H9 (cell line): ENCODE data around the gene CDK17. TPM values are rescaled to one million over a fixed set of nuclear protein-coding genes. Genes with fewer than 3 reads are reported as not detected.

ENCODE experiments used
- DNase-seq: peaks from one replicate; pipeline ENCODE4 v3.0.0-alpha.2; 2017
- H2AFZ ChIP-seq: one replicate; pipeline ENCODE4 v1.6.1; 2013; ENCODE audit warnings: mild to moderate bottlenecking, low read length, control low read depth, moderate library complexity
- H2AK5ac ChIP-seq: 2 replicates; pipeline ENCODE4 v1.6.1; 2013; ENCODE audit warnings: low read length, control low read depth, mixed read lengths; ENCODE audit not compliant: insufficient read length
- H2BK120ac ChIP-seq: one replicate; pipeline ENCODE4 v1.6.1; 2013; ENCODE audit warnings: low read depth, mild to moderate bottlenecking, low read length, control low read depth, inconsistent platforms; ENCODE audit not compliant: poor library complexity, severe bottlenecking
- H2BK12ac ChIP-seq: 2 replicates; pipeline ENCODE4 v1.6.1; 2013; ENCODE audit warnings: low read length, control low read depth, mixed read lengths, low read depth; ENCODE audit not compliant: insufficient read length
- H2BK15ac ChIP-seq: 2 replicates; pipeline ENCODE4 v1.6.1; 2013; ENCODE audit warnings: low read depth, low read length, control low read depth
- H2BK20ac ChIP-seq: one replicate; pipeline ENCODE4 v1.6.1; 2013; ENCODE audit warnings: low read depth, mild to moderate bottlenecking, low read length, control low read depth, inconsistent platforms; ENCODE audit not compliant: poor library complexity, severe bottlenecking
- H2BK5ac ChIP-seq: 2 replicates; pipeline ENCODE4 v1.6.1; 2013; ENCODE audit warnings: low read length, control low read depth, mixed read lengths; ENCODE audit not compliant: insufficient read length
- H3K14ac ChIP-seq: 2 replicates; pipeline ENCODE4 v1.6.1; 2013; ENCODE audit warnings: low read length, control low read depth; ENCODE audit not compliant: insufficient read depth
- H3K18ac ChIP-seq: 2 replicates; pipeline ENCODE4 v1.6.1; 2013; ENCODE audit warnings: low read depth, mild to moderate bottlenecking, mixed read lengths, low read length, control low read depth; ENCODE audit not compliant: insufficient read length
- H3K23ac ChIP-seq: 2 replicates; pipeline ENCODE4 v1.6.1; 2013; ENCODE audit warnings: low read length, control low read depth, mixed read lengths, low read depth; ENCODE audit not compliant: insufficient read length
- H3K23me2 ChIP-seq: 2 replicates; pipeline ENCODE4 v1.6.1; 2013; ENCODE audit warnings: low read depth, mild to moderate bottlenecking, mixed read lengths, low read length, control low read depth; ENCODE audit not compliant: insufficient read length, poor library complexity, severe bottlenecking
- H3K27ac ChIP-seq: 2 replicates; pipeline ENCODE4 v1.5.1; 2013; ENCODE audit warnings: low read length, control low read depth, mixed read lengths, low read depth; ENCODE audit not compliant: insufficient read length
- H3K27me3 ChIP-seq: 2 replicates; pipeline ENCODE4 v1.6.1; 2013; ENCODE audit warnings: low read length, control low read depth, inconsistent platforms; ENCODE audit not compliant: insufficient read depth
- H3K4ac ChIP-seq: 2 replicates; pipeline ENCODE4 v1.6.1; 2013; ENCODE audit warnings: low read depth, mild to moderate bottlenecking, control low read depth, inconsistent platforms, low read length, moderate library complexity
- H3K4me1 ChIP-seq: 2 replicates; pipeline ENCODE4 v1.6.1; 2013; ENCODE audit warnings: low read length, control low read depth, inconsistent platforms; ENCODE audit not compliant: insufficient read depth
- H3K4me2 ChIP-seq: 2 replicates; pipeline ENCODE4 v1.6.1; 2013; ENCODE audit warnings: low read length, control low read depth, mixed read lengths; ENCODE audit not compliant: insufficient read length, insufficient read depth
- H3K56ac ChIP-seq: 2 replicates; pipeline ENCODE4 v1.6.1; 2013; ENCODE audit warnings: low read depth, mild to moderate bottlenecking, mixed read lengths, low read length, control low read depth; ENCODE audit not compliant: insufficient read length
- H3K79me1 ChIP-seq: 2 replicates; pipeline ENCODE4 v1.6.1; 2013; ENCODE audit warnings: low read depth, mild to moderate bottlenecking, moderate library complexity, low read length, control low read depth, inconsistent platforms; ENCODE audit not compliant: insufficient read depth, poor library complexity, severe bottlenecking
- H3K79me2 ChIP-seq: 2 replicates; pipeline ENCODE4 v1.6.1; 2013; ENCODE audit warnings: low read length, control low read depth, inconsistent platforms; ENCODE audit not compliant: insufficient read depth
- H3K9ac ChIP-seq: 2 replicates; pipeline ENCODE4 v1.6.1; 2013; ENCODE audit warnings: low read length, control low read depth, mixed read lengths; ENCODE audit not compliant: insufficient read length; ENCODE audit errors: extremely low read depth
- H3K9me3 ChIP-seq: one replicate; pipeline ENCODE4 v1.6.1; 2013; ENCODE audit warnings: low read depth, low read length, inconsistent platforms; ENCODE audit not compliant: control insufficient read depth
- H3T11ph ChIP-seq: one replicate; pipeline ENCODE4 v1.6.1; 2013; ENCODE audit warnings: mild to moderate bottlenecking, low read length, control low read depth, inconsistent platforms
- H4K20me1 ChIP-seq: one replicate; pipeline ENCODE4 v1.6.1; 2013; ENCODE audit not compliant: control insufficient read depth, insufficient read length, insufficient read depth
- H4K5ac ChIP-seq: 2 replicates; pipeline ENCODE4 v1.6.1; 2013; ENCODE audit warnings: low read depth, mild to moderate bottlenecking, mixed read lengths, low read length, control low read depth; ENCODE audit not compliant: insufficient read length
- H4K8ac ChIP-seq: replicated peaks from 2 replicates; pipeline ENCODE4 v1.6.1; 2013; ENCODE audit warnings: low read length, control low read depth, mixed read lengths, low read depth; ENCODE audit not compliant: insufficient read length
- H4K91ac ChIP-seq: 2 replicates; pipeline ENCODE4 v1.6.1; 2013; ENCODE audit warnings: low read depth, mild to moderate bottlenecking, moderate library complexity, mixed read lengths, low read length, control low read depth; ENCODE audit not compliant: insufficient read length
- H3K27ac Mint-ChIP-seq, 3 experiments: 2 replicates in 2 of 3; 3 replicates in 1 of 3; pipeline ENCODE4 v1.8.0; 2020 to 2021; ENCODE audit warnings: mixed read lengths in 3 of 3, mild to moderate bottlenecking in 1 of 3, moderate library complexity in 1 of 3
- H3K27me3 Mint-ChIP-seq: 2 replicates; pipeline ENCODE4 v1.8.0; 2021; ENCODE audit warnings: low read depth, mild to moderate bottlenecking, moderate library complexity, mixed read lengths
- H3K36me3 Mint-ChIP-seq, 3 experiments: 2 replicates in 2 of 3; 3 replicates in 1 of 3; pipeline ENCODE4 v1.8.0; 2020 to 2021; ENCODE audit warnings: low read depth in 3 of 3, mixed read lengths in 3 of 3; ENCODE audit not compliant: insufficient read depth in 1 of 3
- H3K4me1 Mint-ChIP-seq, 2 experiments: 2 replicates each; pipeline ENCODE4 v1.8.0; 2020; ENCODE audit warnings: mixed read lengths in 2 of 2
- H3K4me3 Mint-ChIP-seq, 2 experiments: 2 replicates in 1 of 2; 3 replicates in 1 of 2; pipeline ENCODE4 v1.8.0; 2020 to 2021; ENCODE audit warnings: mild to moderate bottlenecking in 2 of 2, mixed read lengths in 2 of 2, moderate library complexity in 1 of 2
- H3K9me3 Mint-ChIP-seq, 2 experiments: 2 replicates in 1 of 2; 3 replicates in 1 of 2; pipeline ENCODE4 v1.8.0; 2020; ENCODE audit warnings: mild to moderate bottlenecking in 2 of 2, mixed read lengths in 2 of 2, moderate library complexity in 1 of 2
- CTCF ChIP-seq: fragments of 200-600 bp; sonication (generic); conservative IDR thresholded peaks from 3 replicates; pipeline ENCODE4 v1.8.0; 2021; ENCODE audit warnings: antibody characterized with exemption, mild to moderate bottlenecking
- WGBS: extraction: QIAGEN DNeasy Blood & Tissue Kit; methylation state at CpG from one replicate; pipeline ENCODE4 v1.1.7; 2013; ENCODE audit warnings: missing lambda C conversion rate, low lambda C conversion rate, mixed read lengths; ENCODE audit not compliant: insufficient read length; ENCODE audit errors: extremely low coverage; 5-methylcytosine and 5-hydroxymethylcytosine counted together
- total RNA-seq: library from RNA; stranded (reverse); gene quantifications from 2 replicates; pipeline ENCODE4 v1.2.1, GENCODE V29; 2021

The CDK17 gene
- total RNA-seq, 1 experiment from 2014 or later, result 28.8 TPM

DNA sequence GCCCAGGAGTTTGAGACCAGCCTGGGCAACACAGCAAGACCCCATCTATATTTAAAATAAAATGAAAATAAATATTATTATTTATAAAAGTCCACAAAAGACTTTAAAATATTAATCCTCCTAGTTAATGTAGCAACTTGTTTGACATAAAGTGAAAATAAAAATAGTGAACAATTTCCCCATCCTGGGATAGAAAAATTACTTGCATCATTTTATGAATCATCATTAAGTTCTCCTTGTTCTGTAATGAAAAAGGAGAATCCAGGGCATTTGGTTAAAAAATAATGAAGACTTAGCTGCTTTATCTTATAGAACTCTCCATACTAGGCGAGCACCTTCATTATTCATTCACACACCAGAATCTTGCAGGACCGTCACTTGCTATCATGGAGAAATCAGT lies 140.0 kb downstream of the CDK17 start:
- no peaks in the 10 kb centered on the region for H3K4me1 ChIP-seq
- H2BK5ac ChIP-seq, result no peak overlapping the region
- H3K4me3 Mint-ChIP-seq, result no peak overlapping the region
- H3K9ac ChIP-seq, result no peak overlapping the region
- no peak overlapping the region for H2BK20ac ChIP-seq
- no peak overlapping the region for H3K56ac ChIP-seq
- H3K9me3 ChIP-seq, result no peaks in the 10 kb centered on the region
- peaks cover 9 to 28% of the 10 kb centered on the region in 2 experiments for H3K4me1 Mint-ChIP-seq
- H3K9me3 Mint-ChIP-seq, result no peaks in the 10 kb centered on the region
- H2AK5ac ChIP-seq, result no peak overlapping the region
- H3T11ph ChIP-seq, result no peak overlapping the region
- no peaks in the 10 kb centered on the region for H3K27me3 ChIP-seq
- no peak for TF ChIP-seq CTCF
- H2BK120ac ChIP-seq, result no peak overlapping the region
- H3K18ac ChIP-seq, result no peak overlapping the region
- H3K27me3 Mint-ChIP-seq, result peaks cover 1% of the 10 kb centered on the region; the same call in 1 of the 2 replicates
- no peaks in the 10 kb centered on the region for H3K79me1 ChIP-seq
- H3K27ac Mint-ChIP-seq, result no peak overlapping the region
- no peak overlapping the region for H4K91ac ChIP-seq
- H3K79me2 ChIP-seq, result no peaks in the 10 kb centered on the region
- H4K8ac ChIP-seq, result no peak overlapping the region
- peaks cover 7 to 30% (median 10%) of the 10 kb centered on the region in 3 experiments; a peak in 4 of 7 replicates for H3K36me3 Mint-ChIP-seq
- H3K23me2 ChIP-seq, result no peaks in the 10 kb centered on the region
- no peak overlapping the region for H3K23ac ChIP-seq
- no peak overlapping the region for H2BK12ac ChIP-seq
- H3K4ac ChIP-seq, result no peak overlapping the region
- H2BK15ac ChIP-seq, result no peak overlapping the region
- no peak overlapping the region for H3K4me2 ChIP-seq
- no peak overlapping the region for H3K14ac ChIP-seq
- no peak overlapping the region for H3K27ac ChIP-seq
- H2AFZ ChIP-seq, result no peak overlapping the region
- no CpG with 5 or more reads among the region's 2 CpGs for WGBS
- no peak overlapping the region for H4K5ac ChIP-seq
- DNase-seq, result no peak
- no peaks in the 10 kb centered on the region for H4K20me1 ChIP-seq
